IMR-90 (cell line): Measurements from ENCODE around the gene CNTN4.

ENCODE experiments used
- RFX5 ChIP-seq: IDR thresholded peaks from 2 replicates; pipeline ENCODE4 v1.8.0; 2012; ENCODE audit warnings: low read depth, mild to moderate bottlenecking, low read length, moderate library complexity
- TF ChIP-seq, protein P1 (sequence below): conservative IDR thresholded peaks from 2 replicates; pipeline ENCODE4 v1.5.1; 2012; ENCODE audit warnings: mild to moderate bottlenecking, low read depth, low read length, improper control_type of control experiment

DNA sequence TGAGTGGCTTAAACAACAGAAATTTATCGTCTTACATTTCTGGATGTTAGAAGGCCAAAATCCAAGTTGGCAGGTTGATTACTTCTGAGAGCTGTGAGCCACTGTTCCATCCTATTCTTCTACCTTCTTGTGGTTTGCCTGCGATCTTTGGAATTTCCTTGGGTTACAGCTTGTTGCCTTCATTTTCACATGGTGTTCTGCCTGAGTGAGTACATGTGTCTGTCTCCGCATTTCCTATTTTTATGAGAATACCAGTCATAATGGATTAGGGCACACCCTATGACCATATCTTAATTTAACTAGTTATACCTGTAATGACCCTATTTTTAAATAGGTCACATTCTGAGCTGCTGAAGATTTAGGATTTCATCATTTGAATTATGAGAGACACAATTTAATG is 294.3 kb downstream of the CNTN4 start:
- TF ChIP-seq, protein P1, sequence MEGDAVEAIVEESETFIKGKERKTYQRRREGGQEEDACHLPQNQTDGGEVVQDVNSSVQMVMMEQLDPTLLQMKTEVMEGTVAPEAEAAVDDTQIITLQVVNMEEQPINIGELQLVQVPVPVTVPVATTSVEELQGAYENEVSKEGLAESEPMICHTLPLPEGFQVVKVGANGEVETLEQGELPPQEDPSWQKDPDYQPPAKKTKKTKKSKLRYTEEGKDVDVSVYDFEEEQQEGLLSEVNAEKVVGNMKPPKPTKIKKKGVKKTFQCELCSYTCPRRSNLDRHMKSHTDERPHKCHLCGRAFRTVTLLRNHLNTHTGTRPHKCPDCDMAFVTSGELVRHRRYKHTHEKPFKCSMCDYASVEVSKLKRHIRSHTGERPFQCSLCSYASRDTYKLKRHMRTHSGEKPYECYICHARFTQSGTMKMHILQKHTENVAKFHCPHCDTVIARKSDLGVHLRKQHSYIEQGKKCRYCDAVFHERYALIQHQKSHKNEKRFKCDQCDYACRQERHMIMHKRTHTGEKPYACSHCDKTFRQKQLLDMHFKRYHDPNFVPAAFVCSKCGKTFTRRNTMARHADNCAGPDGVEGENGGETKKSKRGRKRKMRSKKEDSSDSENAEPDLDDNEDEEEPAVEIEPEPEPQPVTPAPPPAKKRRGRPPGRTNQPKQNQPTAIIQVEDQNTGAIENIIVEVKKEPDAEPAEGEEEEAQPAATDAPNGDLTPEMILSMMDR: no peak
- no peak for TF ChIP-seq RFX5
